Kidney tubule cell (primary cell): ENCODE data around the gene PHKB.

Source experiments
- DNase-seq: peaks from one replicate; pipeline ENCODE4 v3.0.0-alpha.2; 2018; ENCODE audit warnings: low spot score

The PHKB gene

GRCh38 chr16:47568351-47568750 is 107.2 kb downstream of the PHKB start:
- DNase-seq = no peak

GRCh38 chr16:47571049-47571448 is 109.9 kb downstream of the PHKB start:
- DNase-seq = no peak

GRCh38 chr16:47571711-47572110 is 110.6 kb downstream of the PHKB start:
- DNase-seq = no peak

- peak; percentile 70 for DNase-seq
Measured at GRCh38 chr16:47574091-47575054, 113.2 kb downstream of the PHKB start.

- DNase-seq = no peak
Measured at GRCh38 chr16:47577029-47577428, 115.9 kb downstream of the PHKB start.

- DNase-seq = no peak
Measured at GRCh38 chr16:47578033-47578432, 116.9 kb downstream of the PHKB start.

GRCh38 chr16:47578573-47578972 is 117.4 kb downstream of the PHKB start:
- DNase-seq = peak; percentile 76

GRCh38 chr16:47581114-47581513 is 120.0 kb downstream of the PHKB start:
- no peak for DNase-seq

GRCh38 chr16:47584464-47585225 is 123.5 kb downstream of the PHKB start:
- no peak for DNase-seq

GRCh38 chr16:47586121-47586520 is 125.0 kb downstream of the PHKB start:
- DNase-seq = no peak

- DNase-seq = no peak
Measured at GRCh38 chr16:47590472-47590871, 129.3 kb downstream of the PHKB start.

- DNase-seq = no peak
Measured at GRCh38 chr16:47592232-47592631, 131.1 kb downstream of the PHKB start.

GRCh38 chr16:47599512-47599911 is 138.4 kb downstream of the PHKB start:
- DNase-seq = no peak

- DNase-seq = no peak
Measured at GRCh38 chr16:47600376-47600775, 139.2 kb downstream of the PHKB start.

GRCh38 chr16:47604306-47604705 is 143.2 kb downstream of the PHKB start:
- no peak for DNase-seq

- DNase-seq = no peak
Measured at GRCh38 chr16:47611042-47611441, 149.9 kb downstream of the PHKB start.

GRCh38 chr16:47611848-47612493 is 150.8 kb downstream of the PHKB start:
- no peak for DNase-seq

- DNase-seq = no peak
Measured at GRCh38 chr16:47612711-47613110, 151.6 kb downstream of the PHKB start.

- no peak for DNase-seq
Measured at GRCh38 chr16:47613251-47613650, 152.1 kb downstream of the PHKB start.

- DNase-seq = no peak
Measured at GRCh38 chr16:47617732-47618131, 156.6 kb downstream of the PHKB start.

GRCh38 chr16:47622451-47623176 is 161.5 kb downstream of the PHKB start:
- DNase-seq = no peak

- no peak for DNase-seq
Measured at GRCh38 chr16:47624563-47624962, 163.4 kb downstream of the PHKB start.
